Right lobe of liver (tissue), 4 donors: ENCODE data around the gene ERICH2.

ENCODE experiments used
- POLR2A ChIP-seq: fragments of 450-650 bp; IDR thresholded peaks from one replicate; pipeline ENCODE4 v1.6.1; 2017; ENCODE audit warnings: antibody characterized with exemption, mild to moderate bottlenecking
- TF ChIP-seq, protein P1 (sequence below), 4 donors: fragments of 200-600 bp in 3 of 4; fragments of 450-650 bp in 1 of 4; IDR thresholded peaks; one replicate each; pipeline versions ENCODE4 v1.5.1 to v1.8.0; 2016 to 2022; ENCODE audit warnings: antibody characterized with exemption in 4 of 4, mild to moderate bottlenecking in 2 of 4
- donor health status: DM: no; HTN: no; CAD: no.
- donor health status: DM: no; HTN: no; CAD: no.
- donor health status: DM: no; HTN: yes; CAD: no.

DNA sequence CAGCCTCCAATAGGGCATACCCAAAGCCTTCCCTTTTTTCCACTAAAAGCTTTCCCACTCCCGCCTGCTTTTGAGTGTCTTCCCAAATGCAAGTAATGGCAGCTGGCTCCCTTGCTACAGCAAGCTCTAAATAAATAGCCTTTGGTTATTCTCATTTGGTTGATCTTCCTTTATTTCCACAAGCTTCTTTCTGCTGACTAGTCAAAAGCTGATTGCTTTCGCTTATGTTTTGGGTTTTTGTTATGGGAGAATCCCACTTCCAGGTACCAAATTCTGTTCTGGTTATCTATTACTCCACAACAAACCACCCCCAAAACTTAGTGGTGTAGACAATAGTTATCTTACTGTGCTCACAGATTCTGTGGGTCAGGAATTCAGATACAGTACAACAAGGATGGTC, 32.8 kb upstream of the ERICH2 start:
- TF ChIP-seq, protein P1, sequence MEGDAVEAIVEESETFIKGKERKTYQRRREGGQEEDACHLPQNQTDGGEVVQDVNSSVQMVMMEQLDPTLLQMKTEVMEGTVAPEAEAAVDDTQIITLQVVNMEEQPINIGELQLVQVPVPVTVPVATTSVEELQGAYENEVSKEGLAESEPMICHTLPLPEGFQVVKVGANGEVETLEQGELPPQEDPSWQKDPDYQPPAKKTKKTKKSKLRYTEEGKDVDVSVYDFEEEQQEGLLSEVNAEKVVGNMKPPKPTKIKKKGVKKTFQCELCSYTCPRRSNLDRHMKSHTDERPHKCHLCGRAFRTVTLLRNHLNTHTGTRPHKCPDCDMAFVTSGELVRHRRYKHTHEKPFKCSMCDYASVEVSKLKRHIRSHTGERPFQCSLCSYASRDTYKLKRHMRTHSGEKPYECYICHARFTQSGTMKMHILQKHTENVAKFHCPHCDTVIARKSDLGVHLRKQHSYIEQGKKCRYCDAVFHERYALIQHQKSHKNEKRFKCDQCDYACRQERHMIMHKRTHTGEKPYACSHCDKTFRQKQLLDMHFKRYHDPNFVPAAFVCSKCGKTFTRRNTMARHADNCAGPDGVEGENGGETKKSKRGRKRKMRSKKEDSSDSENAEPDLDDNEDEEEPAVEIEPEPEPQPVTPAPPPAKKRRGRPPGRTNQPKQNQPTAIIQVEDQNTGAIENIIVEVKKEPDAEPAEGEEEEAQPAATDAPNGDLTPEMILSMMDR (IDR thresholded peaks at IDR 0.05): no peak
- no peak for TF ChIP-seq POLR2A
